ENCODE data around the gene ELOVL5.
A peak's percentile ranks its signal among the peaks of the same experiment; 100 is the strongest.
"Not testable (repeated sequence)": the region's sequence is repeated elsewhere in the genome, so short reads cannot be mapped to it uniquely, and the experiment has no call there.

Gene ELOVL5

DNA sequence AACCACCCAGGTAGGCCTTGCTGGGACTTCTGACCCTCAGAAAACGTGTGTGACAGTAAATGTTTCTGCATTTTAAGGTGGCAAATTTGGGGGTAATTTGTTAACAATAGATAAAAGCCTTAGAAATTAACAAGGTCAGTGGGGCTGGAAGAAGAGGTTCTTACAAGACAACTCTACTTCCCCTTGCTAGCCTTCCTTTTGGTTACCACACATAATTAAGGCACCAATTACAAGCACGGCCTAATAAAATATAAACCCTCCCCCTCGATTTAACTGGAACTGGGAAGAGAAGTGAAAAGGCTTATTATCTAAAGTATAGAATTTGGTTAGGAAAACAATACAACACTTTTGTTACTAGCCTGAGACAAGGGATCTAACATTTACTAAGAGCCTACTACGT lies 38.8 kb downstream of the ELOVL5 start:
- H3K4me1 ChIP-seq (ENCODE audit: insufficient read depth, low read length, poor library complexity, severe bottlenecking): peaks cover 86% of the 10 kb centered on the region
- peak overlapping the region; percentile 93 for H3K9ac ChIP-seq (ENCODE audit: low read depth, low read length, poor library complexity, severe bottlenecking)
- no peaks in the 10 kb centered on the region for H3K27me3 ChIP-seq (ENCODE audit: insufficient read depth, low read length, poor library complexity, severe bottlenecking)
- H3K36me3 ChIP-seq (ENCODE audit: insufficient read depth, low read length): no peaks in the 10 kb centered on the region
- H3K4me3 ChIP-seq (ENCODE audit: low read length, poor library complexity, severe bottlenecking): peak overlapping the region; percentile 69
- H3K9me2 ChIP-seq (replicated peaks; ENCODE audit: low read depth, low read length): no peaks in the 10 kb centered on the region
- H3K9me3 ChIP-seq (ENCODE audit: insufficient read depth, low read depth, low read length): no peaks in the 10 kb centered on the region
- peaks cover 59% of the 10 kb centered on the region for H4K20me1 ChIP-seq (ENCODE audit: insufficient read depth, low read length, poor library complexity, severe bottlenecking)
- TF ChIP-seq EZH2phosphoT487 (IDR thresholded peaks at IDR 0.05; ENCODE audit: borderline replicate concordance): no peak
- TF ChIP-seq, protein P1, sequence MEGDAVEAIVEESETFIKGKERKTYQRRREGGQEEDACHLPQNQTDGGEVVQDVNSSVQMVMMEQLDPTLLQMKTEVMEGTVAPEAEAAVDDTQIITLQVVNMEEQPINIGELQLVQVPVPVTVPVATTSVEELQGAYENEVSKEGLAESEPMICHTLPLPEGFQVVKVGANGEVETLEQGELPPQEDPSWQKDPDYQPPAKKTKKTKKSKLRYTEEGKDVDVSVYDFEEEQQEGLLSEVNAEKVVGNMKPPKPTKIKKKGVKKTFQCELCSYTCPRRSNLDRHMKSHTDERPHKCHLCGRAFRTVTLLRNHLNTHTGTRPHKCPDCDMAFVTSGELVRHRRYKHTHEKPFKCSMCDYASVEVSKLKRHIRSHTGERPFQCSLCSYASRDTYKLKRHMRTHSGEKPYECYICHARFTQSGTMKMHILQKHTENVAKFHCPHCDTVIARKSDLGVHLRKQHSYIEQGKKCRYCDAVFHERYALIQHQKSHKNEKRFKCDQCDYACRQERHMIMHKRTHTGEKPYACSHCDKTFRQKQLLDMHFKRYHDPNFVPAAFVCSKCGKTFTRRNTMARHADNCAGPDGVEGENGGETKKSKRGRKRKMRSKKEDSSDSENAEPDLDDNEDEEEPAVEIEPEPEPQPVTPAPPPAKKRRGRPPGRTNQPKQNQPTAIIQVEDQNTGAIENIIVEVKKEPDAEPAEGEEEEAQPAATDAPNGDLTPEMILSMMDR (conservative IDR thresholded peaks at IDR 0.05; ENCODE audit: low read length): no peak
- H3F3A ChIP-seq (ENCODE audit: low read depth): peaks cover 42% of the 10 kb centered on the region
- H3K79me2 ChIP-seq (ENCODE audit: insufficient read depth, low read length): peaks cover 81% of the 10 kb centered on the region
- H2AFZ ChIP-seq (ENCODE audit: low read length): no peak overlapping the region
- peak overlapping the region; percentile 84 for H3K4me2 ChIP-seq (ENCODE audit: low read depth, low read length, poor library complexity, severe bottlenecking)

DNA sequence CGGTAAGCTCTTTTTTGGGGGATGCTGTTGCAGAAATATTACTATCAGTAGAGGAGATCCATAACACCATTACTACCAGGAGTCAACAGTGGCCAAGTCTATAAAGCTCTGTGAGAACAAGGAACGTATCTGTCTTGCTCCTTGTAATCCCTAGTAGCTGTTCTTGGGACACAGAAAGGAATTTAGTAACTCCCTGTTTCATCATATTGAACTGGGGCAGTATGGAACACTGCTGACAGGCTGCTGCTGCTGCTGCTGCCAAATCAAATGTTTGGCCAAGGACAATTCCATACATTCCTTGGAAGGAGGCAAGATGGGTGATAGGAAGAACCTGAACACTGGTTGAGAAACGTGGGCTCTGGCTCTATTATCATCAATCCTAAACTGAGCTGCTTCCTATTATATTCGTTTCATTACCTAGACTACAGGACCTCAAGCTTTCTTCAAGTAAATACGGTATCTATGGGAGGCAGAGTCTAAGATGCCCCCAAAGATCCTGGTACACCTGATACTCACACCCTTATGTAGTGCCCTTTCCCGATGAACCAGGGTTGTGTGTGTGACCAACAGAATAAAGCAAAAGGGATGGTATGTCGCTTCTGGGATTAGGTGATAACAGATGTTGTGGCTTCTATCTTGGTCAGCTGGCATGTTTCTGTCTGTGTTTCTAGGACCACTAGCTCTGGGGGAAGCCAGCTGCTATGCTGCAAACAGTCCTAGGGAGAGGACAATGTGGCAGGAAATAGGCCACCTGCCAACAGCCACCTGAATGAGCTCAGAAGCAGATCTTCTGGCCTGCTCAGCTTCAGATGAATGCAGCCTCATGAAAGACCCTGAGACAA lies 39.5 kb downstream of the ELOVL5 start:
- H3K4me3 ChIP-seq (ENCODE audit: low read length, poor library complexity, severe bottlenecking): peak overlapping the region; percentile 69
- no peak overlapping the region for H2AFZ ChIP-seq (ENCODE audit: low read length)
- H4K20me1 ChIP-seq (ENCODE audit: insufficient read depth, low read length, poor library complexity, severe bottlenecking): peaks cover 53% of the 10 kb centered on the region
- no peaks in the 10 kb centered on the region for H3K36me3 ChIP-seq (ENCODE audit: insufficient read depth, low read length)
- H3K9ac ChIP-seq (ENCODE audit: low read depth, low read length, poor library complexity, severe bottlenecking): peak overlapping the region; percentile 93
- H3K9me3 ChIP-seq (ENCODE audit: insufficient read depth, low read depth, low read length): no peaks in the 10 kb centered on the region
- H3K4me2 ChIP-seq (ENCODE audit: low read depth, low read length, poor library complexity, severe bottlenecking): peak overlapping the region; percentile 84
- peaks cover 42% of the 10 kb centered on the region for H3F3A ChIP-seq (ENCODE audit: low read depth)
- no peaks in the 10 kb centered on the region for H3K9me2 ChIP-seq (replicated peaks; ENCODE audit: low read depth, low read length)
- H3K27me3 ChIP-seq (ENCODE audit: insufficient read depth, low read length, poor library complexity, severe bottlenecking): no peaks in the 10 kb centered on the region
- H3K4me1 ChIP-seq (ENCODE audit: insufficient read depth, low read length, poor library complexity, severe bottlenecking): peaks cover 80% of the 10 kb centered on the region
- peaks cover 75% of the 10 kb centered on the region for H3K79me2 ChIP-seq (ENCODE audit: insufficient read depth, low read length)
- TF ChIP-seq, protein P1 (conservative IDR thresholded peaks at IDR 0.05; ENCODE audit: low read length): no peak
- no peak for TF ChIP-seq EZH2phosphoT487 (IDR thresholded peaks at IDR 0.05; ENCODE audit: borderline replicate concordance)

DNA sequence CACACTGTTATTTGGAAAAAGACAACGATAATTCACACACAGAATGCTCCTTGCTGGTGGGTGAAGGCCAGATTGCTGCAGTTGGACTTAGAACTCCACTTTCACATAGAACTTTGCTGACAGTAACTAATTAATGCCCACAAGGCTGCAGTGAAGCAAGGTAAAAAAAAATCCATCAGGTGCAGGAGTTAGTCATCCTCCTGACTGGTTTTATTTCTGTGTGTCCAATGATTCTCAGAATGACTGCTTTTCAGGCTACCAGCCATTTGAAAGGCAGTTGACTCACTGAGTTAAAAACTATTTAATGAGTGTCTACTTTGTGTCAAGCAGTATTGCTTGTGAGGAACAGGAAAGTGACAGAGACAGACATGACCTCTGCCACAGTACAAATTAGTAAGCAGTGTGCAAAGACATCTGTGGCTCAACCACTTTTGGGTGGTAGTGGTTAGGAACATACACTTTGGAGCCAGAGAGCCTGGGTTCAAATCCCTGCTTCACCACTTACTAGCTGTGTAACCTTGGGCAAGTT lies 41.9 kb downstream of the ELOVL5 start:
- H3K36me3 ChIP-seq (ENCODE audit: insufficient read depth, low read length): 0 out of 2 replicates have a peak, but pooled peaks cover 6% of the 10 kb centered on the region
- H3K4me1 ChIP-seq (ENCODE audit: insufficient read depth, low read length, poor library complexity, severe bottlenecking): peaks cover 80% of the 10 kb centered on the region

GRCh38 chr6:53306217-53306616 lies 42.5 kb downstream of the ELOVL5 start:
- not testable (repeated sequence) for H3K27me3 ChIP-seq (ENCODE audit: insufficient read depth, low read length, poor library complexity, severe bottlenecking); H3K9me3 ChIP-seq (ENCODE audit: insufficient read depth, low read depth, low read length); H3K9ac ChIP-seq (ENCODE audit: low read depth, low read length, poor library complexity, severe bottlenecking); H3K36me3 ChIP-seq (ENCODE audit: insufficient read depth, low read length); H3K9me2 ChIP-seq (replicated peaks; ENCODE audit: low read depth, low read length); H3K4me3 ChIP-seq (ENCODE audit: low read length, poor library complexity, severe bottlenecking); H2AFZ ChIP-seq (ENCODE audit: low read length)
- Histone ChIP-seq H3K4me2 (ENCODE audit: low read depth, low read length, poor library complexity, severe bottlenecking) (peak overlapping the region; percentile 84), H3K4me1 (ENCODE audit: insufficient read depth, low read length, poor library complexity, severe bottlenecking) (peaks cover 80% of the 10 kb centered on the region), H3K79me2 (ENCODE audit: insufficient read depth, low read length) (peaks cover 76% of the 10 kb centered on the region), H4K20me1 (ENCODE audit: insufficient read depth, low read length, poor library complexity, severe bottlenecking) (peaks cover 36% of the 10 kb centered on the region), H3F3A (ENCODE audit: low read depth) (peaks cover 49% of the 10 kb centered on the region)

More for the DNA sequence above, 41.9 kb downstream of the ELOVL5 start:
- Histone ChIP-seq H3K4me3 (ENCODE audit: low read length, poor library complexity, severe bottlenecking) (no peak overlapping the region), H3K9me2 (replicated peaks; ENCODE audit: low read depth, low read length) (no peaks in the 10 kb centered on the region), H3K9ac (ENCODE audit: low read depth, low read length, poor library complexity, severe bottlenecking) (peak overlapping the region; percentile 93), H3K4me2 (ENCODE audit: low read depth, low read length, poor library complexity, severe bottlenecking) (peak overlapping the region; percentile 84), H4K20me1 (ENCODE audit: insufficient read depth, low read length, poor library complexity, severe bottlenecking) (peaks cover 39% of the 10 kb centered on the region), H3K9me3 (ENCODE audit: insufficient read depth, low read depth, low read length) (no peaks in the 10 kb centered on the region), H3K79me2 (ENCODE audit: insufficient read depth, low read length) (peaks cover 76% of the 10 kb centered on the region), H2AFZ (ENCODE audit: low read length) (no peak overlapping the region), H3K27me3 (ENCODE audit: insufficient read depth, low read length, poor library complexity, severe bottlenecking) (no peaks in the 10 kb centered on the region), H3F3A (ENCODE audit: low read depth) (peaks cover 55% of the 10 kb centered on the region)
- TF ChIP-seq, protein P1 (conservative IDR thresholded peaks at IDR 0.05; ENCODE audit: low read length): no peak
- no peak for TF ChIP-seq EZH2phosphoT487 (IDR thresholded peaks at IDR 0.05; ENCODE audit: borderline replicate concordance)

DNA sequence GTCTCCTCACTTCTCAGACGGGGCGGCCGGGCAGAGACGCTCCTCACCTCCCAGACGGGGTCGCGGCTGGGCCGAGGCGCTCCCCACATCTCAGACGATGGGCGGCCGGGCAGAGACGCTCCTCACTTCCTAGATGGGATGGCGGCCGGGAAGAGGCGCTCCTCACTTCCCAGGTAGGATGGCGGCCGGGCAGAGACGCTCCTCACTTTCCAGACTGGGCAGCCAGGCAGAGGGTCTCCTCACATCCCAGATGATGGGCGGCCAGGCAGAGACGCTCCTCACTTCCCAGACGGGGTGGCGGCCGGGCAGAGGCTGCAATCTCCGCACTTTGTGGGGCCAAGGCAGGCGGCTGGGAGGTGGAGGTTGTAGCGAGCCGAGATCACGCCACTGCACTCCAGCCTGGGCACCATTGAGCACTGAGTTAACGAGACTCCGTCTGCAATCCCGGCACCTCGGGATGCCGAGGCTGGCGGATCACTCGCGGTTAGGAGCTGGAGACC lies 43.2 kb downstream of the ELOVL5 start:
- H3K36me3 ChIP-seq (ENCODE audit: insufficient read depth, low read length); H3K27me3 ChIP-seq (ENCODE audit: insufficient read depth, low read length, poor library complexity, severe bottlenecking); H2AFZ ChIP-seq (ENCODE audit: low read length); H3K9ac ChIP-seq (ENCODE audit: low read depth, low read length, poor library complexity, severe bottlenecking); H3K4me2 ChIP-seq (ENCODE audit: low read depth, low read length, poor library complexity, severe bottlenecking); H3K9me2 ChIP-seq (replicated peaks; ENCODE audit: low read depth, low read length); H3K9me3 ChIP-seq (ENCODE audit: insufficient read depth, low read depth, low read length); H3K4me3 ChIP-seq (ENCODE audit: low read length, poor library complexity, severe bottlenecking): not testable (repeated sequence)
- H3K4me1 ChIP-seq (ENCODE audit: insufficient read depth, low read length, poor library complexity, severe bottlenecking): peaks cover 79% of the 10 kb centered on the region
- H4K20me1 ChIP-seq (ENCODE audit: insufficient read depth, low read length, poor library complexity, severe bottlenecking): peaks cover 36% of the 10 kb centered on the region
- H3F3A ChIP-seq (ENCODE audit: low read depth): peaks cover 42% of the 10 kb centered on the region
- H3K79me2 ChIP-seq (ENCODE audit: insufficient read depth, low read length): peaks cover 79% of the 10 kb centered on the region

Measured in Loucy (cell line).